OCI-LY1 (cell line): ENCODE results near the gene SIRT7.

Source experiments
- H2AFZ ChIP-seq: fragments of 200-600 bp; sonication (generic), shearing (Covaris generic); 2 replicates; pipeline ENCODE4 v1.6.0; 2014; ENCODE audit warnings: antibody characterized with exemption, mild to moderate bottlenecking, low read length
- H3F3A ChIP-seq: fragments of 200-600 bp; sonication (generic), shearing (Covaris generic); 2 replicates; pipeline ENCODE4 v1.6.0; 2014; ENCODE audit warnings: mild to moderate bottlenecking, antibody characterized with exemption, low read length, moderate library complexity; ENCODE audit not compliant: insufficient read depth
- H3K27ac ChIP-seq: fragments of 200-600 bp; sonication (generic); 2 replicates; pipeline ENCODE4 v1.5.1; 2014; ENCODE audit warnings: low read length, mixed run types, mild to moderate bottlenecking, low read depth; ENCODE audit not compliant: poor library complexity, severe bottlenecking
- H3K27me3 ChIP-seq: fragments of 200-600 bp; sonication (generic); 2 replicates; pipeline ENCODE4 v1.6.0; 2014; ENCODE audit warnings: antibody characterized with exemption, mild to moderate bottlenecking, low read length, moderate library complexity; ENCODE audit not compliant: insufficient read depth
- H3K36me3 ChIP-seq: fragments of 200-600 bp; sonication (generic); 2 replicates; pipeline ENCODE4 v1.6.1; 2014; ENCODE audit warnings: mild to moderate bottlenecking, antibody characterized with exemption, low read length, moderate library complexity, mixed read lengths; ENCODE audit not compliant: insufficient read depth
- H3K4me1 ChIP-seq: fragments of 200-600 bp; sonication (generic); 2 replicates; pipeline ENCODE4 v1.5.1; 2014; ENCODE audit warnings: mild to moderate bottlenecking, low read length, moderate library complexity; ENCODE audit not compliant: insufficient read depth, severe bottlenecking
- H3K4me2 ChIP-seq: fragments of 200-600 bp; sonication (generic), shearing (Covaris generic); 2 replicates; pipeline ENCODE4 v1.6.1; 2014; ENCODE audit warnings: low read length
- H3K4me3 ChIP-seq: fragments of 200-600 bp; sonication (generic); 2 replicates; pipeline ENCODE4 v1.5.1; 2014; ENCODE audit warnings: low read length, low read depth, mild to moderate bottlenecking, mixed read lengths; ENCODE audit not compliant: poor library complexity, severe bottlenecking
- H3K79me2 ChIP-seq: fragments of 200-600 bp; shearing (Covaris generic); 2 replicates; pipeline ENCODE4 v1.6.1; 2016; ENCODE audit warnings: mixed run types, low read length, mixed read lengths; ENCODE audit not compliant: insufficient read depth
- H3K9ac ChIP-seq: fragments of 200-600 bp; sonication (generic), shearing (Covaris generic); 2 replicates; pipeline ENCODE4 v1.6.1; 2014; ENCODE audit warnings: mild to moderate bottlenecking, low read length, mixed read lengths
- H3K9me2 ChIP-seq: fragments of 200-600 bp; sonication (generic), shearing (Covaris generic); 2 replicates; pipeline ENCODE4 v1.6.1; 2014; ENCODE audit warnings: low read depth, mild to moderate bottlenecking, low read length, mixed read lengths
- H3K9me3 ChIP-seq: fragments of 200-600 bp; shearing (Covaris generic); 2 replicates; pipeline ENCODE4 v1.6.1; 2014; ENCODE audit warnings: low read length, mixed read lengths
- H4K20me1 ChIP-seq: fragments of 200-600 bp; sonication (generic), shearing (Covaris generic); 2 replicates; pipeline ENCODE4 v1.6.0; 2016; ENCODE audit warnings: mild to moderate bottlenecking, low read length; ENCODE audit not compliant: insufficient read depth
- EZH2 ChIP-seq: fragments of 200-600 bp; sonication (generic), shearing (Covaris generic); IDR thresholded peaks from 2 replicates; pipeline ENCODE4 v1.8.0; 2017; ENCODE audit warnings: borderline replicate concordance, mixed run types, mild to moderate bottlenecking, antibody characterized with exemption, low read length, moderate library complexity, mixed read lengths
- TF ChIP-seq, protein P1 (sequence below): fragments of 200-600 bp; sonication (generic), shearing (Covaris generic); IDR thresholded peaks from 2 replicates; pipeline ENCODE4 v1.5.1; 2017; ENCODE audit warnings: mild to moderate bottlenecking, antibody characterized with exemption, low read length, moderate library complexity, mixed read lengths

The SIRT7 gene

DNA sequence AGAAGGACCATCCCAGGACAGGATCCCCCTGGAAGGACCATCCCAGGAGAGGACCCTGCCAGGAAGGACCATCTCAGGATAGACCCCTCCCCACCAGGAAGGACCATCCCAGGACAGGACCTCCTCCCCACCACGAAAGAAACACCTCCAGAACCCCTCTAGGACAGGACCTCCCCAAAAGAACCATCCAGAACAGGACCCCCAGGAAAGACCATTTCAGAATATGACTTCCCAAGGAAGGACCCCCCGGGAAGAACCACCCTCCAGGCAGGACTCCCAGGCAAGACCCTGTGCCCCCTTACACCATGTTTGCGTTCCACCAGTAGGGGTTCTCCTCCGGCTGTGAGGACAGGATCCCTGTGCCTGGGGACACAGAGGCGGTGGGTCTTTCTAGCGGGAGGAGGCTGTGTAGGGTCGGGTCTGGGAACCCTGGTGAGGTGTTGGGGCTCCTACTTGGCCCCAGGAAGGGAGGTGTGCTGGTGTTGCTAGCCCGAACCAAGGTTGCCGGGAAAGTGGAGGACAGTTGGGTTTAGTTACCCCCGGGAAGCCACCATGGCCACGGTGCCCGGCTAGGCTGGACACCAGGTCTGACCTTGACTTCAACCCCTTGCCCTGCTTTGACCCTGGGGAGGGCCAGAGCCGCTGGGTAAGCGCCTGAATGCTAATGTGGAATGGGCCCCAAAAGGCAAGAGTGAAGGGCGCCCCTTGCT, 40.8 kb upstream of the SIRT7 start:
- Histone ChIP-seq H2AFZ (no peak overlapping the region), H3K9me3 (no peaks in the 10 kb centered on the region), H3K9me2 (no peaks in the 10 kb centered on the region), H3K79me2 (no peaks in the 10 kb centered on the region), H3K4me1 (peaks cover 10% of the 10 kb centered on the region), H3K36me3 (no peaks in the 10 kb centered on the region), H3K27ac (no peak overlapping the region), H3K9ac (no peak overlapping the region), H3K4me3 (no peak overlapping the region), H3F3A (no peaks in the 10 kb centered on the region), H3K27me3 (peaks cover 24% of the 10 kb centered on the region; the same call in 1 of the 2 replicates), H4K20me1 (no peaks in the 10 kb centered on the region), H3K4me2 (peak overlapping the region; percentile 67; the same call in 1 of the 2 replicates)
- TF ChIP-seq, protein P1, sequence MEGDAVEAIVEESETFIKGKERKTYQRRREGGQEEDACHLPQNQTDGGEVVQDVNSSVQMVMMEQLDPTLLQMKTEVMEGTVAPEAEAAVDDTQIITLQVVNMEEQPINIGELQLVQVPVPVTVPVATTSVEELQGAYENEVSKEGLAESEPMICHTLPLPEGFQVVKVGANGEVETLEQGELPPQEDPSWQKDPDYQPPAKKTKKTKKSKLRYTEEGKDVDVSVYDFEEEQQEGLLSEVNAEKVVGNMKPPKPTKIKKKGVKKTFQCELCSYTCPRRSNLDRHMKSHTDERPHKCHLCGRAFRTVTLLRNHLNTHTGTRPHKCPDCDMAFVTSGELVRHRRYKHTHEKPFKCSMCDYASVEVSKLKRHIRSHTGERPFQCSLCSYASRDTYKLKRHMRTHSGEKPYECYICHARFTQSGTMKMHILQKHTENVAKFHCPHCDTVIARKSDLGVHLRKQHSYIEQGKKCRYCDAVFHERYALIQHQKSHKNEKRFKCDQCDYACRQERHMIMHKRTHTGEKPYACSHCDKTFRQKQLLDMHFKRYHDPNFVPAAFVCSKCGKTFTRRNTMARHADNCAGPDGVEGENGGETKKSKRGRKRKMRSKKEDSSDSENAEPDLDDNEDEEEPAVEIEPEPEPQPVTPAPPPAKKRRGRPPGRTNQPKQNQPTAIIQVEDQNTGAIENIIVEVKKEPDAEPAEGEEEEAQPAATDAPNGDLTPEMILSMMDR = no peak
- no peak for TF ChIP-seq EZH2

DNA sequence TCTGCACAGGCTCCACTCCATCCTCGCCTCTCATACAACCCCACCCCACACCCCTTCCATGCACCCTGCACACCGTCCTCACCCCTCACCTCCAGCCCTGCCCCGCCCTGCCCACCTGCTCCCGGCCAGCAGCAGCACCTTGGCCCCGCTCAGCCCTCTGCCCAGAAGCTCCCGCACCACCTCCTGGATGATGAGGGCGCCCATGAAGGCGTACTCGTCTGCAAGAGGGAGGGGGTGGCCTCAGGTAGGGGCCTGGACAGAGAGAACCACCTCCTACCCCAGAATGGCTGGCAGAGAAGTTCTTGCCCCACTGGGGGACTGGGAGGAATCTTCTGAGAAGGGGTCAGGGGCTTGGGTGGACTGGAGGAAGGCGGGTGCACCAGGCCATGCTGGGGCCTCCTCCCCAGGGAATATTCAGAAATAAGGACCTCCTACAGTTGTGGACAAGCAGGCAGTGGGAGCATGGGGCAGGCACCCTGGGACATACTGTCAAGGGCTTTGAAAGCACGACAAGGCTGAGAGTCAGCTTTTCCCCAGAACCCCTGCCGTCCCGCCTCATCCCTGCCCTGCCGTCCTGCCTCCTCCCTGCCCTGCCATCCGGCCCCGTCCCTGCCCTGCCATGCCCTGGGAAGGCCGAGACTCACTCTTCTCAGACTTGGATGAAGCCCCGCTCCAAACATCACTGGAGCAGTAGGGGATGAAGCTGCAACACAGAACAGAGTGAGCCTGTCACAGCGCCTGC, 39.9 kb upstream of the SIRT7 start:
- TF ChIP-seq, protein P1 = no peak
- TF ChIP-seq EZH2 = no peak
- Histone ChIP-seq H3K79me2 (no peaks in the 10 kb centered on the region), H3K4me2 (no peak overlapping the region), H3K27me3 (peaks cover 22% of the 10 kb centered on the region; the same call in 1 of the 2 replicates), H3K9ac (no peak overlapping the region), H2AFZ (no peak overlapping the region), H3K4me1 (peaks cover 10% of the 10 kb centered on the region), H3K27ac (no peak overlapping the region), H3K4me3 (no peak overlapping the region), H3K9me2 (no peaks in the 10 kb centered on the region), H3K36me3 (no peaks in the 10 kb centered on the region), H4K20me1 (no peaks in the 10 kb centered on the region), H3K9me3 (no peaks in the 10 kb centered on the region), H3F3A (no peaks in the 10 kb centered on the region)

DNA sequence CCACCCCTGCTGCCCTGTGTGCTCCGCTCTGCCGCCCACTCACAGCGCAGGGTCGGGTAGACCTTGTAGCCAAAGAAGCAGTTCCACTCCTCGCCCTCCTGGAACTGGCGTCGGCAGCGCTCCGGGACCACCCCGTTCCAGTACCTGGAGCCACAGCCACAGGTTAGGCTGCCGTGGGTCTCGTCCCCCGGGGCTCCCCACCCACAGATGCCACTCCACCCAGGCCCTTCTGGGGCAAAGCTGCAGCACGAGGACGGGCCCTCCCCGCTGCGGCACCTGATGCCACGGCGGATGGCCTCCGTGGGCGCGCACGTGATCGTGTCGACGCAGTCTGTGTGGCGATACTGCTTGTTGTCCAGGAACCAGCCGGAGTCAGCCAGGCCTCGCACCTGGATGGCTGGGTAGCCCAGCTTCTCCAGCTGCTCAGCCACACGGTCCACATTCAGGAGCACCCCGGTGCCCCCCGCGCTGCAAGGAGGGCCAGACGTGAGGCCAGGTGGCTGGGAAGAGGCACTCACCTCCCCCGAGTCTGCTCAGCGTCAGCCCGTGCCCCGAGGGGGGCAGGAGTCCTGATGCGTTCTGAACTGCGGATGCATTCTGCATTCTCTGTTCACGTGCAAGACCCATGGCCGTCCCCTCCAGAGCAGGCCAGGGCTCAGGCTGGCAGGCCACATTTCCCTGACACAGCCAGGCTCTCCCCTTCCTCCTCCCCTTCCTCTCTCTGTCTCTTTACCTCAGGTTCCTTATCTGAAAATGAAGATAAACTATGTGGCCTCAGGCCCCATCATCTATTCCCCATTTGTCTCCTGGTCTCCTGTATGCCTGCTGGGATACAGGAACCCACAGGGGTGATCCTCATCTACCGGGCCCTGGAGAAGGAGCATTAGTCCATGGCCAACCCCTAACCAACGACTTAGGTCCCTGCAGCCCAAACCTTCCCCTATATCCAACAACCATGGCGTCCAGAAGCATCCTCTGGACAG, 38.9 kb upstream of the SIRT7 start:
- TF ChIP-seq, protein P1 = no peak
- TF ChIP-seq EZH2 = no peak
- peaks cover 10% of the 10 kb centered on the region for H3K4me1 ChIP-seq
- H3K79me2 ChIP-seq = no peaks in the 10 kb centered on the region
- H4K20me1 ChIP-seq = no peaks in the 10 kb centered on the region
- no peaks in the 10 kb centered on the region for H3F3A ChIP-seq
- peaks cover 20% of the 10 kb centered on the region; the same call in 1 of the 2 replicates for H3K27me3 ChIP-seq
- H3K4me2 ChIP-seq = no peak overlapping the region
- no peaks in the 10 kb centered on the region for H3K9me2 ChIP-seq
- no peak overlapping the region for H3K27ac ChIP-seq
- no peak overlapping the region for H2AFZ ChIP-seq
- no peaks in the 10 kb centered on the region for H3K36me3 ChIP-seq
- no peak overlapping the region for H3K4me3 ChIP-seq
- H3K9ac ChIP-seq = no peak overlapping the region
- no peaks in the 10 kb centered on the region for H3K9me3 ChIP-seq
